ENCODE data around the gene SPATS2L. TPM values are rescaled to one million over a fixed set of nuclear protein-coding genes. Genes with fewer than 3 reads are reported as not detected.

SPATS2L gene
- total RNA-seq, 2 donors from 2014 or later, result 77.4 to 88.7 TPM

- Histone ChIP-seq H3K27me3 (replicated peaks; ENCODE audit: insufficient read depth) (no peaks in the 10 kb centered on the region), H3K4me3 (no peak overlapping the region), H3K4me1 (replicated peaks) (no peaks in the 10 kb centered on the region), H3K36me3 (no peaks in the 10 kb centered on the region), H3K9me3 (no peaks in the 10 kb centered on the region), H3K27ac (no peak overlapping the region)
- DNase-seq (ENCODE audit: low spot score), result no peak
- intact Hi-C loops (cut with DNase I), result no loop called here
- TF ChIP-seq CTCF (IDR thresholded peaks at IDR 0.05), result no peak
- TF ChIP-seq POLR2A (IDR thresholded peaks at IDR 0.05), result no peak
- TF ChIP-seq POLR2AphosphoS5 (IDR thresholded peaks at IDR 0.05), result no peak
- 87% methylated on average over 8 of the region's 8 CpGs for WGBS
Measured at GRCh38 chr2:200471928-200472645, 165.6 kb downstream of the SPATS2L start.

GRCh38 chr2:200472853-200473464 lies 166.5 kb downstream of the SPATS2L start:
- intact Hi-C loops (cut with DNase I), result no loop called here
- TF ChIP-seq POLR2A (IDR thresholded peaks at IDR 0.05) (no peak), POLR2AphosphoS5 (IDR thresholded peaks at IDR 0.05) (no peak), CTCF (IDR thresholded peaks at IDR 0.05) (no peak)
- no peaks in the 10 kb centered on the region for H3K36me3 ChIP-seq

GRCh38 chr2:200475795-200476194 lies 169.3 kb downstream of the SPATS2L start:
- peaks cover 7% of the 10 kb centered on the region for H3K4me1 ChIP-seq (replicated peaks)
- no peaks in the 10 kb centered on the region for H3K9me3 ChIP-seq
- intact Hi-C loops (cut with DNase I), result no loop called here
- 91% methylated on average over 4 of the region's 4 CpGs for WGBS
- no peaks in the 10 kb centered on the region for H3K36me3 ChIP-seq
- no peak for DNase-seq (ENCODE audit: low spot score)
- H3K4me3 ChIP-seq, result no peak overlapping the region
- TF ChIP-seq POLR2AphosphoS5 (IDR thresholded peaks at IDR 0.05) (no peak), POLR2A (IDR thresholded peaks at IDR 0.05) (no peak), CTCF (IDR thresholded peaks at IDR 0.05) (no peak)
- H3K27me3 ChIP-seq (replicated peaks; ENCODE audit: insufficient read depth), result no peaks in the 10 kb centered on the region
- no peak overlapping the region for H3K27ac ChIP-seq

More at GRCh38 chr2:200472853-200473464, 166.5 kb downstream of the SPATS2L start:
- whole genome bisulfite sequencing, result 94% methylated on average over 14 of the region's 14 CpGs
- Histone ChIP-seq H3K4me3 (no peak overlapping the region), H3K27ac (no peak overlapping the region), H3K4me1 (replicated peaks) (no peaks in the 10 kb centered on the region), H3K9me3 (no peaks in the 10 kb centered on the region), H3K27me3 (replicated peaks; ENCODE audit: insufficient read depth) (no peaks in the 10 kb centered on the region)
- no peak for DNase-seq (ENCODE audit: low spot score)

- H3K27ac ChIP-seq, result no peak overlapping the region
- no peak for DNase-seq (ENCODE audit: low spot score)
- no peaks in the 10 kb centered on the region for H3K9me3 ChIP-seq
- H3K36me3 ChIP-seq, result no peaks in the 10 kb centered on the region
- no peak for TF ChIP-seq POLR2A (IDR thresholded peaks at IDR 0.05)
- no peak for TF ChIP-seq CTCF (IDR thresholded peaks at IDR 0.05)
- no peak for TF ChIP-seq POLR2AphosphoS5 (IDR thresholded peaks at IDR 0.05)
- no peaks in the 10 kb centered on the region for H3K27me3 ChIP-seq (replicated peaks; ENCODE audit: insufficient read depth)
- intact Hi-C loops (cut with DNase I), result no loop called here
- no peak overlapping the region for H3K4me3 ChIP-seq
- H3K4me1 ChIP-seq (replicated peaks), result peaks cover 11% of the 10 kb centered on the region
- 38% methylated on average over 8 of the region's 8 CpGs for WGBS
Measured at GRCh38 chr2:200476836-200477235, 170.3 kb downstream of the SPATS2L start.

All from prostate gland (tissue), 2 donors.